Upper lobe of left lung (tissue), 6 donors: ENCODE results near the gene RGS9. TPM values are rescaled to one million over a fixed set of nuclear protein-coding genes. Genes with fewer than 3 reads are reported as not detected.

Experiments
- ATAC-seq, 2 donors: fragments of 200-7000 bp; cut with Tn5 transposase; one replicate each; pipeline ENCODE4 v1.9.1; 2022; ENCODE audit warnings: mild to moderate bottlenecking in 2 of 2, moderate library complexity in 2 of 2; ENCODE audit not compliant: low FRiP score in 2 of 2
- DNase-seq, 2 donors: peaks; one replicate each; pipeline ENCODE4 v3.0.0-alpha.2; 2019 to 2020
- H3K27ac ChIP-seq, 4 donors: fragments of 200-600 bp; sonication (generic); one replicate each; pipeline ENCODE4 v1.5.1; 2016 to 2019
- H3K27me3 ChIP-seq, 4 donors: fragments of 200-600 bp; sonication (generic); one replicate each; pipeline ENCODE4 v1.5.1; 2017 to 2019
- H3K36me3 ChIP-seq, 4 donors: fragments of 200-600 bp; sonication (generic); one replicate each; pipeline ENCODE4 v1.5.1; 2016 to 2019
- H3K4me1 ChIP-seq, 4 donors: fragments of 200-600 bp; sonication (generic); one replicate each; pipeline ENCODE4 v1.5.1; 2018 to 2019
- H3K4me3 ChIP-seq, 4 donors: fragments of 200-600 bp; sonication (generic); one replicate each; pipeline ENCODE4 v1.5.1; 2017 to 2019; ENCODE audit warnings: mild to moderate bottlenecking in 2 of 4, moderate library complexity in 1 of 4
- H3K9me3 ChIP-seq, 4 donors: fragments of 200-600 bp; sonication (generic); one replicate each; pipeline ENCODE4 v1.5.1; 2018 to 2019
- EP300 ChIP-seq, 4 donors: sonication (generic); formaldehyde crosslinking; IDR thresholded peaks; one replicate each; pipeline ENCODE4 v1.5.1; 2017; ENCODE audit warnings: antibody characterized with exemption in 4 of 4, control low read depth in 2 of 4
- POLR2A ChIP-seq, 4 donors: fragments of 450-650 bp; IDR thresholded peaks; one replicate each; pipeline ENCODE4 v1.5.1; 2016 to 2017; ENCODE audit warnings: antibody characterized with exemption in 4 of 4, mild to moderate bottlenecking in 2 of 4
- POLR2AphosphoS5 ChIP-seq, 2 donors: sonication (generic); formaldehyde crosslinking; IDR thresholded peaks; one replicate each; pipeline ENCODE4 v1.5.1; 2017; ENCODE audit warnings: antibody characterized with exemption in 2 of 2
- WGBS, 2 donors: methylation state at CpG; one replicate each; pipeline ENCODE4 v1.1.5; 2017 to 2018; 5-methylcytosine and 5-hydroxymethylcytosine counted together
- total RNA-seq, 6 donors: library from RNA; depleted of rRNA in 4 of 6; stranded (reverse); fragments of >200 nt in 4 of 6; gene quantifications; one replicate each; pipeline versions ENCODE4 v1.1.0 to v1.2.1, GENCODE V29; 2016 to 2021
- TF ChIP-seq, protein P1 (sequence below), 6 experiments: fragments of 450-650 bp in 4 of 6; fragments of 200-600 bp in 2 of 6; sonication (generic) in 2 of 6; IDR thresholded peaks; one replicate each; pipeline ENCODE4 v1.5.1; 2016 to 2019; ENCODE audit warnings: antibody characterized with exemption in 6 of 6
- donor health status: DM: no; HTN: no; CAD: no; lungs with moderate emphysema.
- donor health status: DM: no; HTN: yes; CAD: no; lungs with severe emphysema.

RGS9 gene
- total RNA-seq, 6 donors from 2014 or later: 3.9 to 16.2 (median 8.1) TPM

- Histone ChIP-seq H3K4me1 (no peaks in the 10 kb centered on the region), H3K4me3 (no peak overlapping the region), H3K27ac (no peak overlapping the region), H3K9me3 (no peaks in the 10 kb centered on the region), H3K36me3 (no peaks in the 10 kb centered on the region), H3K27me3 (no peaks in the 10 kb centered on the region)
- ATAC-seq (no peak), DNase-seq (no peak)
- 92 to 95% methylated on average over 3 of the region's 3 CpGs for WGBS, 2 donors
- TF ChIP-seq EP300 (IDR thresholded peaks at IDR 0.05) (no peak), POLR2A (IDR thresholded peaks at IDR 0.05) (no peak), POLR2AphosphoS5 (IDR thresholded peaks at IDR 0.05) (no peak)
- TF ChIP-seq, protein P1, sequence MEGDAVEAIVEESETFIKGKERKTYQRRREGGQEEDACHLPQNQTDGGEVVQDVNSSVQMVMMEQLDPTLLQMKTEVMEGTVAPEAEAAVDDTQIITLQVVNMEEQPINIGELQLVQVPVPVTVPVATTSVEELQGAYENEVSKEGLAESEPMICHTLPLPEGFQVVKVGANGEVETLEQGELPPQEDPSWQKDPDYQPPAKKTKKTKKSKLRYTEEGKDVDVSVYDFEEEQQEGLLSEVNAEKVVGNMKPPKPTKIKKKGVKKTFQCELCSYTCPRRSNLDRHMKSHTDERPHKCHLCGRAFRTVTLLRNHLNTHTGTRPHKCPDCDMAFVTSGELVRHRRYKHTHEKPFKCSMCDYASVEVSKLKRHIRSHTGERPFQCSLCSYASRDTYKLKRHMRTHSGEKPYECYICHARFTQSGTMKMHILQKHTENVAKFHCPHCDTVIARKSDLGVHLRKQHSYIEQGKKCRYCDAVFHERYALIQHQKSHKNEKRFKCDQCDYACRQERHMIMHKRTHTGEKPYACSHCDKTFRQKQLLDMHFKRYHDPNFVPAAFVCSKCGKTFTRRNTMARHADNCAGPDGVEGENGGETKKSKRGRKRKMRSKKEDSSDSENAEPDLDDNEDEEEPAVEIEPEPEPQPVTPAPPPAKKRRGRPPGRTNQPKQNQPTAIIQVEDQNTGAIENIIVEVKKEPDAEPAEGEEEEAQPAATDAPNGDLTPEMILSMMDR (IDR thresholded peaks at IDR 0.05): no peak
Measured at GRCh38 chr17:65222214-65222738, 85.1 kb downstream of the RGS9 start.

- no peak overlapping the region for H3K4me3 ChIP-seq
- no peaks in the 10 kb centered on the region for H3K9me3 ChIP-seq
- H3K27ac ChIP-seq: no peak overlapping the region
- TF ChIP-seq POLR2A (IDR thresholded peaks at IDR 0.05) (no peak), EP300 (IDR thresholded peaks at IDR 0.05) (no peak), POLR2AphosphoS5 (IDR thresholded peaks at IDR 0.05) (no peak)
- TF ChIP-seq, protein P1 (IDR thresholded peaks at IDR 0.05): no peak
- peak in 1 of 2 donors; percentile 75 for DNase-seq
- no peaks in the 10 kb centered on the region for H3K36me3 ChIP-seq
- ATAC-seq: no peak
- WGBS, 2 donors: 91 to 96% methylated on average over 10 to 18 of the region's 18 CpGs
- no peaks in the 10 kb centered on the region for H3K27me3 ChIP-seq
- peaks cover 6 to 19% (median 15%) of the 10 kb centered on the region in 4 donors for H3K4me1 ChIP-seq
Measured at GRCh38 chr17:65225061-65225460, 87.9 kb downstream of the RGS9 start.

DNA sequence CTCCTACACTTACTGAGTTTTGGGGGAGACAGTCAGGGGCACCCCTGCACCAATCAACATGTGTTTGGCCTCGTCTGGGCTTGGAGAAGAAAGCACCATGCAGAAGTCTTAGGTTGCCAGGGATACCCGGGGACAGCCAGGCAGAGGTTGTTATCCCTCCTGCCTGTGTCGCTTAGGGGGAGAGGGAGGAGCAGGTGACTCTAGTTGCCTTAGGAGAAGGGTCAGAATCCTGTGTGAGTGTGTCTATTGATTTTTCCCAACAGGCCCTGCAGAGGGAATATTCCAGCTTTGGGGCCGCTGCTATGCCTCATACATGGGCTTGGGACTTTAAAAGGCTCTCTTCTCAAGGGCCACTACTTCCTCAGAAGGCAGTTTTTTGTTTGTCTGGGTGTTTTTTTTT, 89.1 kb downstream of the RGS9 start:
- H3K4me3 ChIP-seq: no peak overlapping the region
- no peak overlapping the region for H3K27ac ChIP-seq
- DNase-seq (no peak), ATAC-seq (no peak)
- no peak for TF ChIP-seq EP300 (IDR thresholded peaks at IDR 0.05)
- TF ChIP-seq, protein P1 (IDR thresholded peaks at IDR 0.05): no peak
- TF ChIP-seq POLR2A (IDR thresholded peaks at IDR 0.05): no peak
- peaks cover 6 to 19% (median 15%) of the 10 kb centered on the region in 4 donors for H3K4me1 ChIP-seq
- H3K36me3 ChIP-seq: no peaks in the 10 kb centered on the region
- no peaks in the 10 kb centered on the region for H3K9me3 ChIP-seq
- no peaks in the 10 kb centered on the region for H3K27me3 ChIP-seq
- 64 to 75% methylated on average over 4 of the region's 4 CpGs for WGBS, 2 donors

DNA sequence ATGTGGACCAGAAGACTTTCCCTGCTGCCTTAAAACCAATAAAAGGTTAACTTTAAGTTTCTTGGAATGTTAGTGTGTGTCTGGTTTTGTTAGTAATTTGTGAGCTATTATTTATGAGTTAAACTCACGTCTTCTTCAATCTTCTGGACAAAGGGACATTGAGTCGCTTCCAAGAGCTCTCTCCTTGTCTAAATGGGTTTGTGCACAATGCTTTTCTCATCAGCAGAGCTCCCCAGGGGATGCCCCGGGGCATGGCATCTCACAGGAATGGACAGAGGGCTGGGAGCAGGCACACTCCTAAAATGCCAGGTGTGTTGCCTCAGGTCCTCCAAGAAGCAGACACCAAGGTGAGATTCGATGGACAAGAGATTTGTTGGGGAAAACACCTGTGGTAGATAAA, 90.5 kb downstream of the RGS9 start:
- DNase-seq (no peak), ATAC-seq (no peak)
- H3K4me1 ChIP-seq: peaks cover 6 to 19% (median 15%) of the 10 kb centered on the region in 4 donors
- no peaks in the 10 kb centered on the region for H3K36me3 ChIP-seq
- H3K27ac ChIP-seq: no peak overlapping the region
- TF ChIP-seq, protein P1 (IDR thresholded peaks at IDR 0.05): no peak
- TF ChIP-seq POLR2A (IDR thresholded peaks at IDR 0.05) (no peak), EP300 (IDR thresholded peaks at IDR 0.05) (no peak), POLR2AphosphoS5 (IDR thresholded peaks at IDR 0.05) (no peak)
- H3K4me3 ChIP-seq: no peak overlapping the region
- H3K27me3 ChIP-seq: no peaks in the 10 kb centered on the region
- 79 to 82% methylated on average over 4 of the region's 4 CpGs for WGBS, 2 donors
- H3K9me3 ChIP-seq: no peaks in the 10 kb centered on the region

- TF ChIP-seq POLR2AphosphoS5 (IDR thresholded peaks at IDR 0.05) (no peak), EP300 (IDR thresholded peaks at IDR 0.05) (no peak), POLR2A (IDR thresholded peaks at IDR 0.05) (no peak)
- TF ChIP-seq, protein P1 (IDR thresholded peaks at IDR 0.05): no peak
Measured at GRCh38 chr17:65228287-65228686, 91.1 kb downstream of the RGS9 start.

More at GRCh38 chr17:65228287-65228686, 91.1 kb downstream of the RGS9 start:
- H3K4me1 ChIP-seq: peaks cover 6 to 19% (median 15%) of the 10 kb centered on the region in 4 donors
- H3K9me3 ChIP-seq: no peaks in the 10 kb centered on the region
- peak overlapping the region in 1 of 4 donors; percentile 35 for H3K27ac ChIP-seq
- H3K4me3 ChIP-seq: peak overlapping the region in 1 of 4 donors; percentile 4
- 79 to 90% methylated on average over 3 to 10 of the region's 10 CpGs for WGBS, 2 donors
- H3K36me3 ChIP-seq: no peaks in the 10 kb centered on the region
- ATAC-seq (no peak), DNase-seq (no peak)
- no peaks in the 10 kb centered on the region for H3K27me3 ChIP-seq
